HepG2 (cell line): Measurements from ENCODE around the gene TEAD4. TPM values are rescaled to one million over a fixed set of nuclear protein-coding genes. Genes with fewer than 3 reads are reported as not detected.

Experiments used
- AGO2 ChIP-seq: fragments of 200-400 bp; formaldehyde crosslinking; optimal IDR thresholded peaks from 2 replicates; pipeline ENCODE3; 2017; ENCODE audit warnings: mild to moderate bottlenecking, low read depth, low read length, moderate library complexity
- CEBPG ChIP-seq: IDR thresholded peaks from 2 replicates; pipeline ENCODE4 v1.6.1; 2016
- CENPBD1 ChIP-seq: sonication (generic); formaldehyde crosslinking; IDR thresholded peaks from 2 replicates; pipeline ENCODE4 v1.8.0; 2022; ENCODE audit warnings: missing genetic modification reagents, low read depth, mild to moderate bottlenecking, borderline replicate concordance
- EED ChIP-seq: sonication (generic); formaldehyde crosslinking; IDR thresholded peaks from 2 replicates; pipeline ENCODE4 v1.5.0; 2020; ENCODE audit warnings: mild to moderate bottlenecking, missing genetic modification reagents
- GPN1 ChIP-seq: sonication (generic); formaldehyde crosslinking; IDR thresholded peaks from 2 replicates; pipeline ENCODE4 v1.5.1; 2020; ENCODE audit warnings: missing genetic modification reagents, borderline replicate concordance
- HCFC1 ChIP-seq: fragments of 150-350 bp; IDR thresholded peaks from 2 replicates; pipeline ENCODE4 v1.6.1; 2014; ENCODE audit warnings: low read depth, low read length
- KDM2A ChIP-seq: sonication (generic); formaldehyde crosslinking; IDR thresholded peaks from 2 replicates; pipeline ENCODE4 v1.4.0; 2020; ENCODE audit warnings: low read depth, missing genetic modification reagents, borderline replicate concordance
- MED13 ChIP-seq: sonication (generic); formaldehyde crosslinking; IDR thresholded peaks from 2 replicates; pipeline ENCODE4 v1.5.0; 2020; ENCODE audit warnings: missing genetic modification reagents
- NFIB ChIP-seq: sonication (generic); formaldehyde crosslinking; IDR thresholded peaks from 2 replicates; pipeline ENCODE4 v1.9.0; 2021; ENCODE audit warnings: missing genetic modification reagents, mild to moderate bottlenecking, borderline replicate concordance
- RNF2 ChIP-seq: fragments of 450-650 bp; conservative IDR thresholded peaks from 2 replicates; pipeline ENCODE4 v1.6.1; 2016; ENCODE audit warnings: low read depth
- SAP130 ChIP-seq: IDR thresholded peaks from 2 replicates; pipeline ENCODE4 v1.6.1; 2016; ENCODE audit warnings: low read depth
- STAT6 ChIP-seq: sonication (generic); formaldehyde crosslinking; IDR thresholded peaks from 2 replicates; pipeline ENCODE4 v1.4.0; 2020; ENCODE audit warnings: missing genetic modification reagents, mild to moderate bottlenecking, borderline replicate concordance
- TCF12 ChIP-seq, 2 experiments: fragments of 450-650 bp in 1 of 2; sonication (generic) in 1 of 2; formaldehyde crosslinking in 1 of 2; IDR thresholded peaks; 2 replicates each; pipeline versions ENCODE4 v1.6.1 to v1.8.0; 2017 to 2022; ENCODE audit warnings: antibody characterized with exemption in 1 of 2, mild to moderate bottlenecking in 1 of 2, missing genetic modification reagents in 1 of 2, moderate library complexity in 1 of 2
- ZNF17 ChIP-seq: sonication (generic); formaldehyde crosslinking; IDR thresholded peaks from 2 replicates; pipeline ENCODE4 v1.5.0; 2020; ENCODE audit warnings: mild to moderate bottlenecking, missing genetic modification reagents
- ZNF232 ChIP-seq: sonication (generic); formaldehyde crosslinking; IDR thresholded peaks from 2 replicates; pipeline ENCODE4 v1.4.0; 2020; ENCODE audit warnings: missing genetic modification reagents, borderline replicate concordance
- ZNF335 ChIP-seq: sonication (generic); formaldehyde crosslinking; IDR thresholded peaks from 2 replicates; pipeline ENCODE4 v1.4.0; 2020; ENCODE audit warnings: missing genetic modification reagents
- ZNF543 ChIP-seq: sonication (generic); formaldehyde crosslinking; IDR thresholded peaks from 2 replicates; pipeline ENCODE4 v1.4.0; 2020; ENCODE audit warnings: mild to moderate bottlenecking, missing genetic modification reagents
- ZNF569 ChIP-seq: sonication (generic); formaldehyde crosslinking; IDR thresholded peaks from 2 replicates; pipeline ENCODE4 v1.5.0; 2020; ENCODE audit warnings: mild to moderate bottlenecking, missing genetic modification reagents, moderate library complexity, borderline replicate concordance
- ZNF574 ChIP-seq: sonication (generic); formaldehyde crosslinking; IDR thresholded peaks from 2 replicates; pipeline ENCODE4 v1.4.0; 2020; ENCODE audit warnings: missing genetic modification reagents
- ZNF589 ChIP-seq: sonication (generic); formaldehyde crosslinking; conservative IDR thresholded peaks from 2 replicates; pipeline ENCODE4 v1.8.0; 2022; ENCODE audit warnings: mild to moderate bottlenecking, moderate library complexity, missing genetic modification reagents
- polyA plus RNA-seq, 8 experiments: library from polyadenylated mRNA; depleted of rRNA in 3 of 8; stranded (reverse) in 7 of 8; unstranded in 1 of 8; fragments of >200 nt; fragmentation: Illumina TruSeq in 4 of 8; extraction: Trizol in 4 of 8; gene quantifications; 2 replicates each; pipeline versions ENCODE4 v1.2.1 to v1.2.3, GENCODE V29; 2011 to 2016; ENCODE audit warnings: low read depth in 4 of 8, missing spikeins in 1 of 8, mixed read lengths in 1 of 8; ENCODE audit not compliant: insufficient read depth in 1 of 8
- total RNA-seq, 5 experiments: library from RNA; depleted of rRNA; stranded (reverse); fragments of >200 nt; fragmentation: Illumina TruSeq; extraction: Trizol; gene quantifications; 2 replicates each; pipeline ENCODE4 v1.2.3, GENCODE V29; 2016; ENCODE audit warnings: low read depth in 1 of 5
- TF ChIP-seq, protein P1 (sequence below): sonication (generic); IDR thresholded peaks from 2 replicates; pipeline ENCODE4 v1.6.1; 2016; ENCODE audit warnings: low read depth, borderline replicate concordance
- TF ChIP-seq, protein P2 (sequence below): sonication (generic); formaldehyde crosslinking; IDR thresholded peaks from 2 replicates; pipeline ENCODE4 v1.4.0; 2020; ENCODE audit warnings: mild to moderate bottlenecking, missing genetic modification reagents

Gene TEAD4
- total and polyA plus RNA-seq, 2 of the 13 experiments (the other 11 are each of a cell fraction or from before 2014, with no cell fraction given) = 45.0 to 69.4 TPM

GRCh38 chr12:2963154-2963759, 4.1 kb downstream of the TEAD4 start (continued):
- TF ChIP-seq SAP130 = peak; percentile 91
- TF ChIP-seq, protein P1, sequence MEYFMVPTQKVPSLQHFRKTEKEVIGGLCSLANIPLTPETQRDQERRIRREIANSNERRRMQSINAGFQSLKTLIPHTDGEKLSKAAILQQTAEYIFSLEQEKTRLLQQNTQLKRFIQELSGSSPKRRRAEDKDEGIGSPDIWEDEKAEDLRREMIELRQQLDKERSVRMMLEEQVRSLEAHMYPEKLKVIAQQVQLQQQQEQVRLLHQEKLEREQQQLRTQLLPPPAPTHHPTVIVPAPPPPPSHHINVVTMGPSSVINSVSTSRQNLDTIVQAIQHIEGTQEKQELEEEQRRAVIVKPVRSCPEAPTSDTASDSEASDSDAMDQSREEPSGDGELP = peak; percentile 98
- TF ChIP-seq ZNF232 (CRISPR knock-in tag) = no peak
- TF ChIP-seq ZNF335 (CRISPR knock-in tag) = peak; percentile 76; the same call in 1 of the 2 replicates
- TF ChIP-seq, protein P2, sequence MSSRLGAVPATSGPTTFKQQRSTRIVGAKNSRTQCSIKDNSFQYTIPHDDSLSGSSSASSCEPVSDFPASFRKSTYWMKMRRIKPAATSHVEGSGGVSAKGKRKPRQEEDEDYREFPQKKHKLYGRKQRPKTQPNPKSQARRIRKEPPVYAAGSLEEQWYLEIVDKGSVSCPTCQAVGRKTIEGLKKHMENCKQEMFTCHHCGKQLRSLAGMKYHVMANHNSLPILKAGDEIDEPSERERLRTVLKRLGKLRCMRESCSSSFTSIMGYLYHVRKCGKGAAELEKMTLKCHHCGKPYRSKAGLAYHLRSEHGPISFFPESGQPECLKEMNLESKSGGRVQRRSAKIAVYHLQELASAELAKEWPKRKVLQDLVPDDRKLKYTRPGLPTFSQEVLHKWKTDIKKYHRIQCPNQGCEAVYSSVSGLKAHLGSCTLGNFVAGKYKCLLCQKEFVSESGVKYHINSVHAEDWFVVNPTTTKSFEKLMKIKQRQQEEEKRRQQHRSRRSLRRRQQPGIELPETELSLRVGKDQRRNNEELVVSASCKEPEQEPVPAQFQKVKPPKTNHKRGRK (CRISPR knock-in tag) = no peak
- no peak for TF ChIP-seq ZNF569
- no peak for TF ChIP-seq MED13 (CRISPR knock-in tag)
- 0 out of 2 replicates have a peak, but pooled peaks have one; percentile 60 for TF ChIP-seq STAT6 (CRISPR knock-in tag)
- peak; percentile 54; the same call in 1 of the 2 replicates for TF ChIP-seq ZNF574 (CRISPR knock-in tag)
- no peak for TF ChIP-seq NFIB (CRISPR knock-in tag)
- TF ChIP-seq TCF12 (IDR thresholded peaks at IDR 0.05) = no peak
- TF ChIP-seq TCF12 (CRISPR knock-in tag; IDR thresholded peaks at IDR 0.05) = 0 out of 2 replicates have a peak, but pooled peaks have one; percentile 69
- no peak for TF ChIP-seq ZNF17 (CRISPR knock-in tag)
- TF ChIP-seq RNF2 = no peak
- TF ChIP-seq CEBPG (CRISPR knock-in tag) = peak; percentile 88
- TF ChIP-seq HCFC1 = no peak
- TF ChIP-seq ZNF543 = no peak
- TF ChIP-seq KDM2A (CRISPR knock-in tag) = peak; percentile 28; the same call in 1 of the 2 replicates
- no peak for TF ChIP-seq ZNF589 (CRISPR knock-in tag)
- TF ChIP-seq GPN1 (CRISPR knock-in tag) = no peak
- TF ChIP-seq EED (CRISPR knock-in tag) = no peak
- no peak for TF ChIP-seq AGO2
- TF ChIP-seq CENPBD1 = no peak
